IMR-90 (cell line): ENCODE results near the gene SNX7. TPM values are rescaled to one million over a fixed set of nuclear protein-coding genes. Genes with fewer than 3 reads are reported as not detected.

Experiments
- CEBPB ChIP-seq: IDR thresholded peaks from 2 replicates; pipeline ENCODE4 v1.6.1; 2012; ENCODE audit warnings: low read depth, low read length, improper control_type of control experiment
- CHD1 ChIP-seq: IDR thresholded peaks from 2 replicates; pipeline ENCODE4 v1.6.1; 2012; ENCODE audit warnings: low read depth, low read length, improper control_type of control experiment
- FOS ChIP-seq: fragments of 150-350 bp; IDR thresholded peaks from 2 replicates; pipeline ENCODE4 v1.6.1; 2016; ENCODE audit warnings: low read depth, low read length
- NFE2L2 ChIP-seq: fragments of 150-350 bp; IDR thresholded peaks from 2 replicates; pipeline ENCODE4 v1.6.1; 2016; ENCODE audit warnings: low read depth, mild to moderate bottlenecking, low read length
- polyA plus RNA-seq, 3 experiments: library from polyadenylated mRNA; depleted of rRNA; stranded (reverse); fragments of >200 nt; gene quantifications; 2 replicates each; pipeline ENCODE4 v1.2.3, GENCODE V29; 2012; ENCODE audit warnings: low replicate concordance in 1 of 3
- total RNA-seq: library from RNA; depleted of rRNA; stranded (reverse); fragments of >200 nt; gene quantifications from 2 replicates; pipeline ENCODE4 v1.2.3, GENCODE V29; 2012
- TF ChIP-seq, protein P1 (sequence below): conservative IDR thresholded peaks from 2 replicates; pipeline ENCODE4 v1.5.1; 2012; ENCODE audit warnings: mild to moderate bottlenecking, low read depth, low read length, improper control_type of control experiment

The SNX7 gene
- total and polyA plus RNA-seq, 2 of the 4 experiments (the other 2 are of a cell fraction) = 22.5 to 24.4 TPM

DNA sequence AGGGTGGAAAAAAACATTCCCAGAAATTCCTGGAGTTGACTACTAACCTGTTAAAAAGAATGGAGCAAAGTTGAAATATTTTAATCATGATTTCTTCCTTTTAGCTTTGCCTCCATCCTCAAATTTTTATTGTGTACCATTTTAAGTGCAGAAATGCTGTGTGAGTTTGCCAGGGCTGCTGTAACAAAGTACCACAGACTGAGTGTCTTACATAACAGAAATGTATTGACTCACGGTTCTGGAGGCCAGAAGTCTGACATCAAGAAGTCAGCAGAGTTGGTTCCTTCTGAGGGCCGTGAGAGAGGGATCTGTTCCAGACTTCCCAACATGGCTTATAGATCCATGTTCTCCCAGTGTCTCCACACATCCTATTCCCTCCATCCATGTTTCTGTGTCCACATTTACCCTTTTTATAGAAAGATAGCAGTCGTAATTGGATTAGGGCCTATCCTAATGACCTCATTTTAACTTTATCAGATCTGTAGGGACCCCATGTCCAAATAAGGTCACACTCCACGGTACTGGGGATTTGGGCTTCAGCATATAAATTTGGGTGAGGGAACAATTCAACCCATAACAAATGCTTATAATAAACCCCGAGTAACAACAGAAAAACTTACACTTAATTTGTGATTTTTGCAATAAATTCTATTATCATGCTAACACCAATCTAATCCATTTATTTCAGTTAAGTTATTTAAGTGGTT lies 12.7 kb downstream of the SNX7 start (continued):
- TF ChIP-seq, protein P1, sequence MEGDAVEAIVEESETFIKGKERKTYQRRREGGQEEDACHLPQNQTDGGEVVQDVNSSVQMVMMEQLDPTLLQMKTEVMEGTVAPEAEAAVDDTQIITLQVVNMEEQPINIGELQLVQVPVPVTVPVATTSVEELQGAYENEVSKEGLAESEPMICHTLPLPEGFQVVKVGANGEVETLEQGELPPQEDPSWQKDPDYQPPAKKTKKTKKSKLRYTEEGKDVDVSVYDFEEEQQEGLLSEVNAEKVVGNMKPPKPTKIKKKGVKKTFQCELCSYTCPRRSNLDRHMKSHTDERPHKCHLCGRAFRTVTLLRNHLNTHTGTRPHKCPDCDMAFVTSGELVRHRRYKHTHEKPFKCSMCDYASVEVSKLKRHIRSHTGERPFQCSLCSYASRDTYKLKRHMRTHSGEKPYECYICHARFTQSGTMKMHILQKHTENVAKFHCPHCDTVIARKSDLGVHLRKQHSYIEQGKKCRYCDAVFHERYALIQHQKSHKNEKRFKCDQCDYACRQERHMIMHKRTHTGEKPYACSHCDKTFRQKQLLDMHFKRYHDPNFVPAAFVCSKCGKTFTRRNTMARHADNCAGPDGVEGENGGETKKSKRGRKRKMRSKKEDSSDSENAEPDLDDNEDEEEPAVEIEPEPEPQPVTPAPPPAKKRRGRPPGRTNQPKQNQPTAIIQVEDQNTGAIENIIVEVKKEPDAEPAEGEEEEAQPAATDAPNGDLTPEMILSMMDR = no peak
- TF ChIP-seq NFE2L2 = no peak
- no peak for TF ChIP-seq FOS
- TF ChIP-seq CHD1 = no peak
- no peak for TF ChIP-seq CEBPB
